ENCODE results near the gene HNRNPH3.

- TF ChIP-seq PATZ1 (CRISPR knock-in tag; IDR thresholded peaks at IDR 0.05; ENCODE audit: borderline replicate concordance) = no peak
- no peak for TF ChIP-seq ESRRG (CRISPR knock-in tag; IDR thresholded peaks at IDR 0.05)
- no peak for TF ChIP-seq ZFP30 (CRISPR knock-in tag; IDR thresholded peaks at IDR 0.05)
- no peak for TF ChIP-seq RARB (CRISPR knock-in tag; IDR thresholded peaks at IDR 0.05)
These were observed 34.7 kb downstream of the HNRNPH3 start for GRCh38 chr10:68366600-68366999.
